HepG2 (cell line): Measurements from ENCODE around the gene CAPN9. TPM values are rescaled to one million over a fixed set of nuclear protein-coding genes. Genes with fewer than 3 reads are reported as not detected.

Source experiments
- ATAC-seq: fragments of 200-7000 bp; cut with Tn5 transposase; 3 replicates; pipeline ENCODE4 v1.9.1; 2020; ENCODE audit warnings: mild to moderate bottlenecking, moderate library complexity
- BruUV-seq: library from RNA; stranded (reverse); fragments of 400-500 nt; replicated peaks from 2 replicates; lab custom pipeline; 2021; lab: Mats Ljungman, UMichigan
- CTCF ChIA-PET: fragments of 300-600 bp; formaldehyde crosslinking; extraction: SDS; loops from one replicate; lab custom pipeline; 2021; ENCODE audit warnings: low total read pairs, inconsistent platforms, low intra/inter-chr PET ratio; lab: Yijun Ruan, JAX
- POLR2A ChIA-PET: fragments of 350-600 bp; sonication (Branson Sonifier 250); formaldehyde crosslinking; loops from one replicate; lab custom pipeline; 2020; ENCODE audit warnings: antibody characterized with exemption, inconsistent platforms; lab: Yijun Ruan, JAX
- DNase-seq: peaks from one replicate; pipeline ENCODE4 v3.0.0-alpha.2; 2015; ENCODE audit warnings: low spot score
- FAIRE-seq: peaks from 3 replicates; lab custom pipeline; 2011; peaks lifted over from hg19 to GRCh38; lab: Jason Lieb, UNC
- H2AFZ ChIP-seq: one replicate; pipeline ENCODE4 v1.6.1; 2011; ENCODE audit warnings: low read length, inconsistent platforms
- H3K27ac ChIP-seq: fragments of 300-600 bp; 3 replicates; pipeline ENCODE4 v1.8.0; 2011; ENCODE audit warnings: mixed run types, mild to moderate bottlenecking, mixed read lengths, low read length, inconsistent platforms; ENCODE audit not compliant: insufficient read depth; ENCODE audit errors: extremely low read length
- H3K27me3 ChIP-seq, 2 experiments: fragments of 200-600 bp in 1 of 2; 2 replicates in 1 of 2; 3 replicates in 1 of 2; pipeline versions ENCODE4 v1.6.0 to v1.8.0; 2011; ENCODE audit warnings: low read length in 2 of 2, mild to moderate bottlenecking in 2 of 2, moderate library complexity in 2 of 2, inconsistent platforms in 1 of 2; ENCODE audit not compliant: insufficient read depth in 2 of 2, control insufficient read depth in 1 of 2
- H3K36me3 ChIP-seq, 2 experiments: fragments of 200-600 bp in 1 of 2; replicated peaks in 1 of 2; 2 replicates in 1 of 2; 3 replicates in 1 of 2; pipeline versions ENCODE4 v1.5.1 to v1.8.0; 2011; ENCODE audit warnings: low read length in 2 of 2, inconsistent platforms in 1 of 2; ENCODE audit not compliant: insufficient read depth in 2 of 2, control insufficient read depth in 1 of 2
- H3K4me1 ChIP-seq: 2 replicates; pipeline ENCODE4 v1.5.1; 2012; ENCODE audit warnings: low read length, inconsistent platforms; ENCODE audit not compliant: insufficient read depth
- H3K4me2 ChIP-seq: 2 replicates; pipeline ENCODE4 v1.6.0; 2011; ENCODE audit warnings: low read depth, low read length, inconsistent platforms
- H3K4me3 ChIP-seq, 3 experiments: fragments of 200-600 bp in 1 of 3; sonication (generic), shearing (Covaris generic) in 1 of 3; replicated peaks in 1 of 3; 2 replicates each; pipeline ENCODE4 v1.5.1; 2011 to 2016; ENCODE audit warnings: low read length in 3 of 3, inconsistent platforms in 2 of 3, low read depth in 2 of 3, mild to moderate bottlenecking in 2 of 3, control low read depth in 1 of 3, mixed read lengths in 1 of 3; ENCODE audit not compliant: insufficient read depth in 1 of 3
- H3K79me2 ChIP-seq: one replicate; pipeline ENCODE4 v1.6.1; 2011; ENCODE audit warnings: low read length, inconsistent platforms; ENCODE audit not compliant: insufficient read depth
- H3K9ac ChIP-seq: 2 replicates; pipeline ENCODE4 v1.6.0; 2011; ENCODE audit warnings: mild to moderate bottlenecking, low read depth, low read length, inconsistent platforms; ENCODE audit not compliant: insufficient read depth
- H3K9me3 ChIP-seq: 2 replicates; pipeline ENCODE4 v1.5.1; 2012; ENCODE audit warnings: mild to moderate bottlenecking, low read length
- H4K20me1 ChIP-seq: 2 replicates; pipeline ENCODE4 v1.6.0; 2011; ENCODE audit warnings: inconsistent platforms, mild to moderate bottlenecking, low read length, moderate library complexity; ENCODE audit not compliant: insufficient read depth
- AHR ChIP-seq: IDR thresholded peaks from 2 replicates; pipeline ENCODE4 v1.6.1; 2018; ENCODE audit warnings: missing genetic modification reagents, missing compliant biosample characterization
- KLF9 ChIP-seq: IDR thresholded peaks from 2 replicates; pipeline ENCODE4 v1.6.1; 2016; ENCODE audit warnings: low read depth
- MAFG ChIP-seq: sonication (generic); formaldehyde crosslinking; IDR thresholded peaks from 2 replicates; pipeline ENCODE4 v1.5.1; 2020; ENCODE audit warnings: mild to moderate bottlenecking, missing genetic modification reagents
- RERE ChIP-seq: IDR thresholded peaks from 2 replicates; pipeline ENCODE4 v1.6.1; 2016; ENCODE audit warnings: low read depth, missing genetic modification reagents, missing compliant biosample characterization
- TCF7 ChIP-seq: sonication (generic); IDR thresholded peaks from 2 replicates; pipeline ENCODE4 v1.6.1; 2016; ENCODE audit warnings: antibody characterized with exemption, low read depth
- ZBED4 ChIP-seq: sonication (generic); formaldehyde crosslinking; IDR thresholded peaks from 2 replicates; pipeline ENCODE4 v1.4.0; 2020; ENCODE audit warnings: missing genetic modification reagents, borderline replicate concordance
- WGBS: methylation state at CpG from one replicate; pipeline ENCODE4 v1.1.6; 2017; ENCODE audit warnings: low lambda C conversion rate; 5-methylcytosine and 5-hydroxymethylcytosine counted together
- in situ Hi-C: cut with HindIII; loops from 2 replicates; pipeline ENCODE4 v1.10.0; 2017; ENCODE audit warnings: low pct_unique_long_range_greater_than_20kb; ENCODE audit not compliant: extremely low pct_ligation_motif_present
- intact Hi-C: fragments of 100-400 bp; cut with micrococcal nuclease; formaldehyde crosslinking; loops from one replicate; pipeline ENCODE4 v1.10.0; 2022; ENCODE audit not compliant: unreplicated experiment
- polyA plus RNA-seq, 8 experiments: library from polyadenylated mRNA; depleted of rRNA in 3 of 8; stranded (reverse) in 7 of 8; unstranded in 1 of 8; fragments of >200 nt; fragmentation: Illumina TruSeq in 4 of 8; extraction: Trizol in 4 of 8; gene quantifications; 2 replicates each; pipeline versions ENCODE4 v1.2.1 to v1.2.3, GENCODE V29; 2011 to 2016; ENCODE audit warnings: low read depth in 4 of 8, missing spikeins in 1 of 8, mixed read lengths in 1 of 8; ENCODE audit not compliant: insufficient read depth in 1 of 8
- total RNA-seq, 5 experiments: library from RNA; depleted of rRNA; stranded (reverse); fragments of >200 nt; fragmentation: Illumina TruSeq; extraction: Trizol; gene quantifications; 2 replicates each; pipeline ENCODE4 v1.2.3, GENCODE V29; 2016; ENCODE audit warnings: low read depth in 1 of 5

The CAPN9 gene
- total and polyA plus RNA-seq, 2 of the 13 experiments (the other 11 are each of a cell fraction or from before 2014, with no cell fraction given), result 0.04 to 0.31 TPM

GRCh38 chr1:230737622-230738262 is 9.4 kb upstream of the CAPN9 start:
- in situ Hi-C loops, result no loop called here
- CTCF ChIA-PET, result no interaction called here

More at GRCh38 chr1:230737622-230738262, 9.4 kb upstream of the CAPN9 start:
- Histone ChIP-seq H3K27me3 (no peaks in the 10 kb centered on the region), H3K9ac (no peak overlapping the region), H3K4me3 (no peak overlapping the region), H2AFZ (no peak overlapping the region), H3K79me2 (no peaks in the 10 kb centered on the region), H3K4me1 (peaks cover 36% of the 10 kb centered on the region), H3K27ac (no peak overlapping the region), H3K4me2 (no peak overlapping the region), H3K9me3 (no peaks in the 10 kb centered on the region), H4K20me1 (no peaks in the 10 kb centered on the region), H3K36me3 (no peaks in the 10 kb centered on the region)
- no peak for DNase-seq
- intact Hi-C loops, result no loop called here
- WGBS, result 80% methylated on average over 3 of the region's 3 CpGs
- TF ChIP-seq KLF9 (CRISPR knock-in tag) (no peak), RERE (CRISPR knock-in tag) (no peak), ZBED4 (no peak), TCF7 (no peak), MAFG (CRISPR knock-in tag) (no peak), AHR (CRISPR knock-in tag) (no peak)
- POLR2A ChIA-PET, result interaction anchor here (2.3 kb wide), 1 partner anchor 15 kb away, joined by 6 read pairs; no protein-coding TSS in a partner anchor
- no peak for ATAC-seq
- FAIRE-seq, result no peak
- BruUV-seq, result no TSS peak
